PFSK-1 (cell line): Measurements from ENCODE around the gene MYH6.

Experiments
- FOXP2 ChIP-seq: optimal IDR thresholded peaks from 2 replicates; pipeline ENCODE3; 2011; ENCODE audit warnings: borderline replicate concordance, control low read depth, inconsistent platforms; ENCODE audit not compliant: insufficient read depth; ENCODE audit errors: extremely low read length, extremely low read depth
- POLR2AphosphoS5 ChIP-seq: IDR thresholded peaks from 2 replicates; pipeline ENCODE4 v1.6.1; 2012; ENCODE audit warnings: low read depth, mild to moderate bottlenecking, control low read depth, low read length, moderate library complexity
- REST ChIP-seq, 2 experiments: IDR thresholded peaks; 2 replicates each; pipeline versions ENCODE4 v1.6.1 to v1.8.0; 2011 to 2012; ENCODE audit warnings: low read depth in 2 of 2, low read length in 2 of 2, control low read depth in 1 of 2, inconsistent platforms in 1 of 2, mild to moderate bottlenecking in 1 of 2, moderate library complexity in 1 of 2; ENCODE audit not compliant: insufficient read depth in 1 of 2
- SIN3A ChIP-seq: IDR thresholded peaks from 2 replicates; pipeline ENCODE4 v1.6.1; 2012; ENCODE audit warnings: mild to moderate bottlenecking, low read length, moderate library complexity, borderline replicate concordance; ENCODE audit not compliant: insufficient read depth
- TAF1 ChIP-seq: IDR thresholded peaks from 2 replicates; pipeline ENCODE4 v1.6.1; 2012; ENCODE audit warnings: low read length, control low read depth, borderline replicate concordance; ENCODE audit not compliant: insufficient read depth

Gene MYH6

GRCh38 chr14:23359722-23360447 lies 48.2 kb downstream of the MYH6 start:
- TF ChIP-seq SIN3A (no peak), REST (IDR thresholded peaks at IDR 0.05; ENCODE audit: insufficient read depth in 1 of 2, low read depth in 2 of 2, low read length in 2 of 2) (no peak), POLR2AphosphoS5 (no peak), FOXP2 (no peak), TAF1 (no peak)

- TF ChIP-seq POLR2AphosphoS5 (no peak), SIN3A (no peak), FOXP2 (no peak), TAF1 (no peak), REST (IDR thresholded peaks at IDR 0.05; ENCODE audit: insufficient read depth in 1 of 2, low read depth in 2 of 2, low read length in 2 of 2) (no peak)
These were observed 48.9 kb downstream of the MYH6 start for GRCh38 chr14:23359167-23359626.

- TF ChIP-seq POLR2AphosphoS5 (no peak), SIN3A (no peak), REST (IDR thresholded peaks at IDR 0.05; ENCODE audit: insufficient read depth in 1 of 2, low read depth in 2 of 2, low read length in 2 of 2) (no peak), TAF1 (no peak), FOXP2 (no peak)
These were observed 49.4 kb downstream of the MYH6 start for GRCh38 chr14:23358553-23359166.

- TF ChIP-seq SIN3A, result no peak
- no peak for TF ChIP-seq FOXP2
- TF ChIP-seq TAF1, result no peak
- no peak for TF ChIP-seq POLR2AphosphoS5
- no peak for TF ChIP-seq REST (IDR thresholded peaks at IDR 0.05; ENCODE audit: insufficient read depth in 1 of 2, low read depth in 2 of 2, low read length in 2 of 2)
These were observed 50.0 kb downstream of the MYH6 start for GRCh38 chr14:23358042-23358441.
